HUES6 (cell line): ENCODE results near the gene ZBTB5.

Experiments
- H3K27ac ChIP-seq: 2 replicates; pipeline ENCODE4 v1.7.0; 2013; ENCODE audit warnings: low read depth, mild to moderate bottlenecking, low read length, inconsistent platforms
- H3K27me3 ChIP-seq: 2 replicates; pipeline ENCODE4 v1.6.1; 2013; ENCODE audit warnings: low read length; ENCODE audit not compliant: control insufficient read depth, insufficient read depth
- H3K36me3 ChIP-seq: 2 replicates; pipeline ENCODE4 v1.6.1; 2013; ENCODE audit warnings: low read length; ENCODE audit not compliant: control insufficient read depth, insufficient read depth
- H3K4me1 ChIP-seq: 2 replicates; pipeline ENCODE4 v1.6.1; 2013; ENCODE audit warnings: low read length; ENCODE audit not compliant: control insufficient read depth, insufficient read depth
- H3K4me3 ChIP-seq: 2 replicates; pipeline ENCODE4 v1.5.1; 2013; ENCODE audit warnings: low read depth, low read length
- H3K9ac ChIP-seq: one replicate; pipeline ENCODE4 v1.6.1; 2013; ENCODE audit warnings: mild to moderate bottlenecking, low read length
- H3K9me3 ChIP-seq: 2 replicates; pipeline ENCODE4 v1.6.1; 2013; ENCODE audit warnings: low read depth, low read length; ENCODE audit not compliant: control insufficient read depth, insufficient read depth

ZBTB5 gene

DNA sequence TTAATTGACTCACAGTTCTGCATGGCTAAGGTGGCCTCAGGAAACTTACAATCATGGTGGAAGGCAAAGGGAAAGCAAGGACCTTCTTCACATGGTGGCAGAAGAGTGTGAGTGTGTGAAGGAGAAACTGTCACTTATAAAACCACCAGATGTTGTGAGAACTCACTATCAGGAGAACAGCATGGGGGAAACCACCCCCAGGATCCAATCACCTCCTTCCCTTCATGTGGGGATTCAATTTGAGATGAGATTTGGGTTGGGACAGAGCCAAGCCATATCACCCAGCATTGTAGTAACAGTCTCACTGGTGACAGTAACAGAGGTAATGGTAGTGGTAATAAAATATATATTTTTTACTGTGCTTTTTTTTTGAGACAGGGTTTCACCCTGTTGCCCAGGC lies 18.1 kb downstream of the ZBTB5 start:
- Histone ChIP-seq H3K9ac (no peak overlapping the region), H3K27ac (no peak overlapping the region), H3K9me3 (no peaks in the 10 kb centered on the region), H3K4me3 (no peak overlapping the region), H3K4me1 (peaks cover 7% of the 10 kb centered on the region; the same call in 1 of the 2 replicates), H3K27me3 (no peaks in the 10 kb centered on the region), H3K36me3 (peaks cover 10% of the 10 kb centered on the region)

DNA sequence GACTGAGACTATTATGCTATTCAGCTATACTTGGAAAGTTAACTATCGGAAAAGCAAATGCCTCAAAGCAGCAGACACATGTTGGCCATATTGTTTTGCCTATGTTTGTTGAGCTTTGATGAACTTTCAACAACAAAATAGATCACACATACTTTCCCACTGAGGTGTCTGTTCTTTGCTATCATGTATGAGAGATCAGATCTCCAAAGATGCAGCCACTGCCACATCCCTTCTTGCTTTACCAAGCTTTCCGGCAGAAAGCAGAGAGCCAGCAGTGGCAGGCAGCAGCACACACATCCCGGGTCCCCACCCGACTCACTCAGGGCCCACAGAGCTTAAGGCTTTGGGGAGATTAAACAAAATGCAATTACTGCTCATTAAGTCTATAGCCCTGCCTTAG lies 18.8 kb downstream of the ZBTB5 start:
- peaks cover 17% of the 10 kb centered on the region for H3K36me3 ChIP-seq
- no peak overlapping the region for H3K9ac ChIP-seq
- no peak overlapping the region for H3K27ac ChIP-seq
- peaks cover 5% of the 10 kb centered on the region; the same call in 1 of the 2 replicates for H3K4me1 ChIP-seq
- H3K27me3 ChIP-seq: no peaks in the 10 kb centered on the region
- no peaks in the 10 kb centered on the region for H3K9me3 ChIP-seq
- no peak overlapping the region for H3K4me3 ChIP-seq

DNA sequence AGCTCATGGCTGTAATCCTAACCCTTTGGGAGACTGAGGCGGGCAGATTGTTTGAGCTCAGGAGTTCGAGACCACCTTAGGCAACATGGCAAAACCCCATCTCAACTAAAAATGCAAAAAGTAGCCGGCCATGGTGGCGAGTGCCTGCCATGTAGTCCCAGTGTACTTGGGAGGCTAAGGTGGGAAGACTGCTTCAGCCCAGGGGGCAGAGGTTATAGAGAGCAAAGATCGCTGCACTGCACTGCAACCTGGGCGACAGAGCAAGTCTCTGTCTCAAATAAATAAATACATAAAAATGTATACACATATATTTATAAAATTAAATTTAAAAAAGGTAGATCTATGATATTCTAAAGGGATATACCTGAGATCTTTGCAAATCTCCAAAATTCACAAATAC lies 19.4 kb downstream of the ZBTB5 start:
- no peak overlapping the region for H3K9ac ChIP-seq
- no peaks in the 10 kb centered on the region for H3K27me3 ChIP-seq
- no peak overlapping the region for H3K4me3 ChIP-seq
- no peaks in the 10 kb centered on the region for H3K9me3 ChIP-seq
- peaks cover 5% of the 10 kb centered on the region; the same call in 1 of the 2 replicates for H3K4me1 ChIP-seq
- no peak overlapping the region for H3K27ac ChIP-seq
- H3K36me3 ChIP-seq: peaks cover 23% of the 10 kb centered on the region

DNA sequence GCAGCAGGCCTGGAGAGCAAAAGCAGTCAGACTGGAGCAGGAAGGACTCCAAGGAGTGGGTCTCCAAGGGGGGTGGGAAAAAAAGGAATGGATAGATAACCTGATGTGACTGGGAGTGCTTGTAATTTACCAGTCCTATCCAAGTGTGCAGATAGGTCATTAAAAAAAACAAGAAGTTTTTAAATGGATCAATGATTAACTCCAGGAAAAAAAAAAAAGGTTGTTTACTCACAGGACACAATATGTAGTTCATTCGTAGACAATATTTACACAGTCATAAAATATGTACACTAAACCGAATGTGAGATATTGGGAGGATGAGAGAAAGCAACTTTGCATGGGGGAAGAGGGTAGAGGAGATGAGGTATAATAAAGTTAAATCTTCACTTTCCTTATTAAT lies 20.4 kb downstream of the ZBTB5 start:
- Histone ChIP-seq H3K4me1 (peaks cover 2% of the 10 kb centered on the region; the same call in 1 of the 2 replicates), H3K27ac (no peak overlapping the region)

DNA sequence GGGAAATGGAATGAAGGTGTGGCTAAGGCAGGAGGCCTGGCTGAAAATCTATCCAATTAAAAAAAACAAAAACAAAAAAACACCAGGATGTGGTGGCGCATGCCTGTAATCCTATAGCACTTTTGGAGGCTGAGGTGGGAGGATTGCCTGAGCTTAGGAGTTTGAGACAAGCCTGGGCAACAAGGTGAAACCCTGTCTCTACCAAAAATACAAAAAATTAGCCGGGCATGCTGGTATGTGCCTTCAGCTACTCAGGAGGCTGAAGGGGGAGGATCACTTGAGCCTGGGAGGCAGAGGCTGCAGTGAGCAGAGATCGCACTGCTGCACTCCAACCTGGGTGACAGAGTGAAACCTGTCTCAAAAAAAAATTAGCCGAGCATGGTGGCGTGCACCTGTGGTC lies 21.7 kb downstream of the ZBTB5 start:
- Histone ChIP-seq H3K4me1 (no peaks in the 10 kb centered on the region; the same call in 1 of the 2 replicates), H3K9ac (no peak overlapping the region), H3K9me3 (no peaks in the 10 kb centered on the region), H3K27me3 (no peaks in the 10 kb centered on the region), H3K36me3 (peaks cover 43% of the 10 kb centered on the region), H3K27ac (no peak overlapping the region), H3K4me3 (no peak overlapping the region)

More for the DNA sequence above, 20.4 kb downstream of the ZBTB5 start:
- H3K27me3 ChIP-seq: no peaks in the 10 kb centered on the region
- H3K9ac ChIP-seq: no peak overlapping the region
- H3K36me3 ChIP-seq: peaks cover 32% of the 10 kb centered on the region
- H3K9me3 ChIP-seq: no peaks in the 10 kb centered on the region
- H3K4me3 ChIP-seq: no peak overlapping the region

DNA sequence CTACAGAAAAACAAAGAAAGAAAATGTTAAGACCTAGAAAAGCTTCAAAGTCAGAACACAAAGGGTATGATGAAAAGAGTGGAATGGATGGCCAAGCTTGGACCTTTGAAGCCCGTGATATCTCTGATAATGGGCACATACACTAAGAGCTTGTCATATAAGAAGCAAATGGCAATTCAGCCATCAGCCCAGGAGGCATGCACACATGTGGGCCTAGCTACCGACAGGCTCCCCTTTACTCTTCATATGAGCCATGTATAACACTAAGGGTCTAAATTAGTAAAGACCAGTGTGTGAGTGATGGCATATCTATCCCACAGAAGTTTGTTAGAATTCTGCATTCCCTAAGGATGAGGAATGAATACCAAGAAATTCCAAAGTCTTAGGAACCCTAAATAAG lies 22.7 kb downstream of the ZBTB5 start:
- Histone ChIP-seq H3K9me3 (no peaks in the 10 kb centered on the region), H3K27ac (no peak overlapping the region), H3K4me1 (no peaks in the 10 kb centered on the region), H3K9ac (no peak overlapping the region), H3K27me3 (no peaks in the 10 kb centered on the region), H3K4me3 (no peak overlapping the region), H3K36me3 (peaks cover 54% of the 10 kb centered on the region)

DNA sequence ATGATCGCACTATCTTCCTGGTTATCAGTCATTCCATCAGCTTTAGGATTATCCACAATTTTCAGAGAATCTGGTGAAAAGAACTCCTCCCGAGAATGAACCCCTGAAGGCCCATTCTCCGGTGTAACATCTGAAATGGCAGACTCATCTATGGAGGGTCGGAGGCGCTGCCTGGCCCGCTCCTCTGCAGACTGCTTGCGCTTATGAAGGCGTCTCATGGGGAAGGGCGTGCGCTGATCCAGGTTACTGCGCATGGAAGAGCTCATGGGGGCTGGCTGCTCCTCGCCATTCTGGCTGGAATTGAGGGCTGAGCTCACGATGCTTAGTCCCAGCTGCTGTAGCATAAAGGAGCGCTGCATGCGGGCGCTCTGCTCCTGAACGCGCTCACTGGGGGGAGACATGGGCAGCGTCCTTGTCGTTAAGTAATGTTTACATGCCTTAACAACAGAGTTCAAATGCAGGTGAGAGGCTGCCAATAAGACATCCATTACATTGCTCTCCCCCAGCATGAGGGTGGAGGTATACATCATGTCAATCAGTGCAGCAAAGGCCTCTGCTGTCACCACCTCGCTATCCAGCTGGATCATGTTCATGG lies 23.4 kb downstream of the ZBTB5 start:
- Histone ChIP-seq H3K4me3 (no peak overlapping the region), H3K4me1 (no peaks in the 10 kb centered on the region), H3K27ac (no peak overlapping the region), H3K27me3 (no peaks in the 10 kb centered on the region), H3K9ac (no peak overlapping the region), H3K36me3 (peaks cover 60% of the 10 kb centered on the region), H3K9me3 (no peaks in the 10 kb centered on the region)

DNA sequence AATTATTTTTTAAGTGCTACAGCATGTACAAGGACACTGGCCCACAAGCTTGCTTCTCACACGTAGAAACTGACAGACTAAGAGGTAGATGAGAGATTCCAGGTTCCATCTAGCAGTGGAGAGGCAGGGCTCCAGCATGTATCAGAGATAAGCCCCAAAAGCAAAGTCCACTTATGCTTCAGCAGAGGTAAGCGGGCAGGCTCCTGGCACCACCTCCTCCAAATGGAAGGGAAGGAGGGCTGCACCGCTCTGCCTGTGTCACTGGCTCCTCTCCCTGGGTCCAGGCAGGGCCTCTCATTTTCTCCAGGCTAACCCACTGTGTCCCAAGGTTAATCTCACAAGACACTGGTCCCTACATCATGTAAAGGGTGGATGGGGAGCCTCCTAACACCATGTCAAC lies 26.9 kb downstream of the ZBTB5 start:
- Histone ChIP-seq H3K36me3 (peaks cover 91% of the 10 kb centered on the region), H3K9ac (no peak overlapping the region), H3K4me3 (no peak overlapping the region), H3K27me3 (no peaks in the 10 kb centered on the region), H3K9me3 (no peaks in the 10 kb centered on the region), H3K4me1 (peaks cover 15% of the 10 kb centered on the region), H3K27ac (no peak overlapping the region)

DNA sequence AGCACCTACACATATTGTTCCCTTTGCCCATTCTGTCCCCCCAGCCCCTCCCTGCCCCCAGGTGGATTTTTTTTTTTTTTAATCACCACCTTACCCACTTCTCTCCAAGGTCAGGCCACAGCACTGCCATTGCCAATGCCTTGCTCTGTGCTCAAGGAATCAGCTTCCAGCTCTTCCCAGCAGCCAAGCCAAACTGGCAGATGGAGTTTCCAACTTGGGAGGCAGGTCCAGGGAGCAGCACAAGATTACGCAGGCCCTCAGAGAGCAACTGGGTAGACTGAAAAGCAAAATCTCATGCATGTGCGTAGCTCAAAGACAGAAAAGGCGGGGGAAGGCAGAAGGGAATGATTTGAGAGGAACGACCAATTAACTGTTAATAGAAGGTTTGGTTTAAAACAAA lies 27.6 kb downstream of the ZBTB5 start:
- peaks cover 94% of the 10 kb centered on the region for H3K36me3 ChIP-seq
- H3K9me3 ChIP-seq: no peaks in the 10 kb centered on the region
- no peak overlapping the region for H3K9ac ChIP-seq
- no peaks in the 10 kb centered on the region for H3K27me3 ChIP-seq
- no peak overlapping the region for H3K27ac ChIP-seq
- peaks cover 17% of the 10 kb centered on the region for H3K4me1 ChIP-seq
- no peak overlapping the region for H3K4me3 ChIP-seq

DNA sequence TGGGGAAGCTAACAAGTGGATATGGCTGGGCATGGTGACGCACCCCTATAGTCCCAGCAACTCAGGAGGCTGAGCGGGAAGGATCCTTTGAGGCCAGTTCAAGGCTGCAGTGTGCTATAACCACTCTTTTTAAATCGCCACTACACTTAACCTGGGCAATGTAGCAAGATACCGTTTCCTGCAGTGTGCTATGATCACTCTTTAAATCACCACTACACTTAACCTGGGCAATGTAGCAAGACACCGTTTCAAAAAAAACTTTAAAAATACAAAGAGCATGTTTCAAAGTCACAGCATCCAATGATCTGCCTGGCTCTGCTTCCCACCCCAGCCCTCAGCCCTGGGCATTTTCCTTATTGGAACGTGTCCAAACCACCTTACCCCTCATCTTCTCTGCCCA lies 28.2 kb downstream of the ZBTB5 start:
- Histone ChIP-seq H3K4me3 (no peak overlapping the region), H3K27ac (no peak overlapping the region), H3K4me1 (peaks cover 17% of the 10 kb centered on the region), H3K36me3 (peaks cover 94% of the 10 kb centered on the region), H3K9ac (no peak overlapping the region), H3K9me3 (no peaks in the 10 kb centered on the region), H3K27me3 (no peaks in the 10 kb centered on the region)

DNA sequence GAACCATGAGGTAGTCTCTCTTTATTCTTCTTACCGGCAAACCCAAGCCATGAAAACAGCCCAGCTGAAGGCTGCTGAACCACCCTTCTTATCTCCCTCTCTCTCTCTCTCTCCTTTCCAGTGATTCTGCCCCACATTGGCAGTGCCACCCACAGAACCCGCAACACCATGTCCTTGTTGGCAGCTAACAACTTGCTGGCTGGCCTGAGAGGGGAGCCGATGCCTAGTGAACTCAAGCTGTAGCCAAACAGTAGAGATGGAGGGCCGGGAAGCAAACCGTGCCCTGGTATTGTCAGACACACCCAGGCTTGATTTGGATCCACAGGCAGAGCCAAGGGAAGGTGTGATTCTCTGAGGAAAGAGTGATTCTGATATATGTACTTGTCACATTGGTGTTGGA lies 28.7 kb downstream of the ZBTB5 start:
- peaks cover 17% of the 10 kb centered on the region for H3K4me1 ChIP-seq
- no peaks in the 10 kb centered on the region for H3K9me3 ChIP-seq
- no peaks in the 10 kb centered on the region for H3K27me3 ChIP-seq
- no peak overlapping the region for H3K27ac ChIP-seq
- no peak overlapping the region for H3K4me3 ChIP-seq
- H3K36me3 ChIP-seq: peaks cover 94% of the 10 kb centered on the region
- H3K9ac ChIP-seq: no peak overlapping the region
